Coronary artery (tissue), 2 donors: Measurements from ENCODE around the gene TDRD6.

Source experiments
- DNase-seq: peaks from one replicate; pipeline ENCODE4 v3.0.0-alpha.2; 2017; ENCODE audit warnings: low spot score
- H3K27ac ChIP-seq, 2 donors: fragments of 200-600 bp; sonication (generic); one replicate each; pipeline ENCODE4 v1.5.1; 2016 to 2019
- H3K4me3 ChIP-seq: fragments of 200-600 bp; sonication (generic); 2 replicates; pipeline ENCODE4 v1.5.1; 2016; ENCODE audit warnings: mild to moderate bottlenecking, moderate library complexity
- CTCF ChIP-seq: fragments of 200-600 bp; sonication (generic); IDR thresholded peaks from one replicate; pipeline ENCODE4 v1.5.1; 2019; ENCODE audit warnings: antibody characterized with exemption

TDRD6 gene

GRCh38 chr6:46751658-46752057 lies 64.0 kb downstream of the TDRD6 start:
- H3K27ac ChIP-seq, result no peak overlapping the region
- no peak for DNase-seq
- TF ChIP-seq CTCF, result no peak
- H3K4me3 ChIP-seq, result no peak overlapping the region
